PC-3 (cell line): ENCODE data around the gene SRRT. TPM values are rescaled to one million over a fixed set of nuclear protein-coding genes. Genes with fewer than 3 reads are reported as not detected.

ENCODE experiments used
- ATAC-seq: fragments of 200-7000 bp; cut with Tn5 transposase; 2 replicates; pipeline ENCODE4 v1.9.1; 2020; ENCODE audit warnings: mild to moderate bottlenecking, moderate library complexity
- BruUV-seq: library from RNA; stranded (reverse); fragments of 400-500 nt; replicated peaks from 2 replicates; lab custom pipeline; 2021; lab: Mats Ljungman, UMichigan
- CTCF ChIA-PET: fragments of 300-600 bp; sonication (Branson Sonifier 250); formaldehyde crosslinking; loops from one replicate; lab custom pipeline; 2022; ENCODE audit warnings: antibody characterized with exemption; lab: Charles Lee
- POLR2A ChIA-PET: fragments of 300-600 bp; sonication (Branson Sonifier 250); formaldehyde crosslinking; loops from one replicate; lab custom pipeline; 2022; ENCODE audit warnings: antibody characterized with exemption; ENCODE audit not compliant: unreplicated experiment; lab: Charles Lee
- DNase-seq: peaks from one replicate; pipeline ENCODE4 v3.0.0-alpha.2; 2015
- H2AFZ ChIP-seq: fragments of 300-600 bp; sonication (generic); 2 replicates; pipeline ENCODE4 v1.6.0; 2016; ENCODE audit warnings: antibody characterized with exemption, low read length
- H3F3A ChIP-seq: fragments of 300-600 bp; sonication (generic); one replicate; pipeline ENCODE4 v1.6.0; 2017; ENCODE audit warnings: antibody characterized with exemption, low read length, control low read depth, mild to moderate bottlenecking; ENCODE audit not compliant: unreplicated experiment
- H3K27ac ChIP-seq: fragments of 300-600 bp; sonication (generic); 2 replicates; pipeline ENCODE4 v1.5.1; 2016; ENCODE audit warnings: mild to moderate bottlenecking, low read length
- H3K27me3 ChIP-seq: fragments of 300-600 bp; sonication (generic); 2 replicates; pipeline ENCODE4 v1.6.1; 2016; ENCODE audit warnings: low read length, mixed read lengths
- H3K36me3 ChIP-seq: fragments of 300-600 bp; sonication (generic); 2 replicates; pipeline ENCODE4 v1.6.1; 2016; ENCODE audit warnings: low read depth, mixed run types, low read length, mixed read lengths
- H3K4me1 ChIP-seq: fragments of 300-600 bp; sonication (generic); 2 replicates; pipeline ENCODE4 v1.5.1; 2016; ENCODE audit warnings: low read length; ENCODE audit not compliant: insufficient read depth
- H3K4me2 ChIP-seq: fragments of 300-600 bp; sonication (generic); 2 replicates; pipeline ENCODE4 v1.6.0; 2016; ENCODE audit warnings: low read length
- H3K4me3 ChIP-seq: fragments of 300-600 bp; sonication (generic); 2 replicates; pipeline ENCODE4 v1.5.1; 2016; ENCODE audit warnings: mild to moderate bottlenecking, low read length, mixed read lengths
- H3K79me2 ChIP-seq: fragments of 300-600 bp; sonication (generic); 2 replicates; pipeline ENCODE4 v1.6.1; 2017; ENCODE audit warnings: low read length, mixed read lengths
- H3K9ac ChIP-seq: fragments of 300-600 bp; sonication (generic); 2 replicates; pipeline ENCODE4 v1.6.0; 2016; ENCODE audit warnings: mild to moderate bottlenecking, low read length
- H3K9me2 ChIP-seq: fragments of 300-600 bp; sonication (generic); replicated peaks from 2 replicates; pipeline ENCODE4 v1.6.1; 2016; ENCODE audit warnings: mixed run types, low read length, mixed read lengths
- H3K9me3 ChIP-seq: fragments of 300-600 bp; sonication (generic); 2 replicates; pipeline ENCODE4 v1.6.1; 2016; ENCODE audit warnings: low read length, mixed read lengths
- H4K20me1 ChIP-seq: fragments of 300-600 bp; sonication (generic); 2 replicates; pipeline ENCODE4 v1.6.1; 2016; ENCODE audit warnings: low read length, mixed read lengths
- EZH2 ChIP-seq: fragments of 300-600 bp; sonication (generic); IDR thresholded peaks from one replicate; pipeline ENCODE4 v1.6.1; 2017; ENCODE audit warnings: antibody characterized with exemption, mild to moderate bottlenecking, low read length; ENCODE audit not compliant: unreplicated experiment
- EZH2phosphoT487 ChIP-seq: fragments of 300-600 bp; sonication (generic); IDR thresholded peaks from 2 replicates; pipeline ENCODE4 v1.6.1; 2018; ENCODE audit warnings: mild to moderate bottlenecking, antibody characterized with exemption, low read length, borderline replicate concordance
- intact Hi-C: fragments of 100-400 bp; cut with micrococcal nuclease; formaldehyde crosslinking; loops from 2 replicates; pipeline ENCODE4 v1.9.0; 2023
- total RNA-seq: library from RNA; depleted of rRNA; stranded (reverse); fragments of >200 nt; gene quantifications from 2 replicates; pipeline ENCODE4 v1.2.3, GENCODE V29; 2014
- TF ChIP-seq, protein P1 (sequence below): fragments of 300-600 bp; sonication (generic); conservative IDR thresholded peaks from 2 replicates; pipeline ENCODE4 v1.5.1; 2017; ENCODE audit warnings: antibody characterized with exemption, low read depth, mild to moderate bottlenecking, low read length

SRRT gene
- total RNA-seq, 1 experiment from 2014 or later, result 177 TPM

DNA sequence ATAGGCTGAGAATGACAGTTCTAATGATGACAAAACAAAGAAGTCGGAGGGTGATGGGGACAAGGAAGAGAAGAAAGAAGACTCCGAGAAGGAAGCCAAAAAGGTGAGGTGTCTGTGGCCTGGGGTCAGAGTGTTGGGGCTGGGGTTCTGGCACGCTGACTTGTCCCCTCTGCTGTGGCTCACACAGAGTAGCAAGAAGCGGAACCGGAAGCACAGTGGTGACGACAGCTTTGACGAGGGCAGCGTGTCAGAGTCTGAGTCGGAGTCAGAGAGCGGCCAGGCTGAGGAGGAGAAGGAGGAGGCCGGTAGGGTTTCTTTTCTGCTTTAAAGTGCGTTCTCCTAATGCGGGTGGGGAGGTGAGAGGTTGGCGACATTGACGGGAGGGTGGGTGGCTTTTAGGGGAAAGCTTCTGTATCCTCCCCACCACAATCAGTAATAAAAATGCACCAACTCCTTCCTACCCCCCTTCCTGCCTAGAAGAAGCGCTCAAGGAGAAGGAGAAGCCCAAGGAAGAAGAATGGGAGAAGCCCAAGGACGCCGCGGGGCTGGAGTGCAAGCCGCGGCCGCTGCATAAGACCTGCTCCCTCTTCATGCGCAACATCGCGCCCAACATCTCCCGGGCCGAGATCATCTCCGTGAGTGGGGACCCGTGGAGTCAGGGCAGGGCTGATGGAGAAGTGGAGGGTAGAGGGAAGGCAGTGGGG, 10.0 kb downstream of the SRRT start:
- no peak for DNase-seq
- no peak overlapping the region for H3K9ac ChIP-seq
- H3K9me2 ChIP-seq, result no peaks in the 10 kb centered on the region
- H3K79me2 ChIP-seq, result peaks cover 54% of the 10 kb centered on the region
- H4K20me1 ChIP-seq, result peaks cover 5% of the 10 kb centered on the region; the same call in 1 of the 2 replicates
- intact Hi-C loops, result no loop called here
- H3K4me1 ChIP-seq, result peaks cover 17% of the 10 kb centered on the region
- H3K4me2 ChIP-seq, result no peak overlapping the region
- no peaks in the 10 kb centered on the region for H3F3A ChIP-seq
- no peaks in the 10 kb centered on the region for H3K9me3 ChIP-seq
- H3K4me3 ChIP-seq, result no peak overlapping the region
- no peak overlapping the region for H3K27ac ChIP-seq
- BruUV-seq, result TSS peak; percentile 25
- H3K36me3 ChIP-seq, result peaks cover 72% of the 10 kb centered on the region
- H3K27me3 ChIP-seq, result no peaks in the 10 kb centered on the region
- no peak overlapping the region for H2AFZ ChIP-seq
- POLR2A ChIA-PET, result no interaction called here
- ATAC-seq, result no peak
- no peak for TF ChIP-seq EZH2
- TF ChIP-seq, protein P1, sequence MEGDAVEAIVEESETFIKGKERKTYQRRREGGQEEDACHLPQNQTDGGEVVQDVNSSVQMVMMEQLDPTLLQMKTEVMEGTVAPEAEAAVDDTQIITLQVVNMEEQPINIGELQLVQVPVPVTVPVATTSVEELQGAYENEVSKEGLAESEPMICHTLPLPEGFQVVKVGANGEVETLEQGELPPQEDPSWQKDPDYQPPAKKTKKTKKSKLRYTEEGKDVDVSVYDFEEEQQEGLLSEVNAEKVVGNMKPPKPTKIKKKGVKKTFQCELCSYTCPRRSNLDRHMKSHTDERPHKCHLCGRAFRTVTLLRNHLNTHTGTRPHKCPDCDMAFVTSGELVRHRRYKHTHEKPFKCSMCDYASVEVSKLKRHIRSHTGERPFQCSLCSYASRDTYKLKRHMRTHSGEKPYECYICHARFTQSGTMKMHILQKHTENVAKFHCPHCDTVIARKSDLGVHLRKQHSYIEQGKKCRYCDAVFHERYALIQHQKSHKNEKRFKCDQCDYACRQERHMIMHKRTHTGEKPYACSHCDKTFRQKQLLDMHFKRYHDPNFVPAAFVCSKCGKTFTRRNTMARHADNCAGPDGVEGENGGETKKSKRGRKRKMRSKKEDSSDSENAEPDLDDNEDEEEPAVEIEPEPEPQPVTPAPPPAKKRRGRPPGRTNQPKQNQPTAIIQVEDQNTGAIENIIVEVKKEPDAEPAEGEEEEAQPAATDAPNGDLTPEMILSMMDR, result no peak
- no peak for TF ChIP-seq EZH2phosphoT487
- CTCF ChIA-PET, result no interaction called here

DNA sequence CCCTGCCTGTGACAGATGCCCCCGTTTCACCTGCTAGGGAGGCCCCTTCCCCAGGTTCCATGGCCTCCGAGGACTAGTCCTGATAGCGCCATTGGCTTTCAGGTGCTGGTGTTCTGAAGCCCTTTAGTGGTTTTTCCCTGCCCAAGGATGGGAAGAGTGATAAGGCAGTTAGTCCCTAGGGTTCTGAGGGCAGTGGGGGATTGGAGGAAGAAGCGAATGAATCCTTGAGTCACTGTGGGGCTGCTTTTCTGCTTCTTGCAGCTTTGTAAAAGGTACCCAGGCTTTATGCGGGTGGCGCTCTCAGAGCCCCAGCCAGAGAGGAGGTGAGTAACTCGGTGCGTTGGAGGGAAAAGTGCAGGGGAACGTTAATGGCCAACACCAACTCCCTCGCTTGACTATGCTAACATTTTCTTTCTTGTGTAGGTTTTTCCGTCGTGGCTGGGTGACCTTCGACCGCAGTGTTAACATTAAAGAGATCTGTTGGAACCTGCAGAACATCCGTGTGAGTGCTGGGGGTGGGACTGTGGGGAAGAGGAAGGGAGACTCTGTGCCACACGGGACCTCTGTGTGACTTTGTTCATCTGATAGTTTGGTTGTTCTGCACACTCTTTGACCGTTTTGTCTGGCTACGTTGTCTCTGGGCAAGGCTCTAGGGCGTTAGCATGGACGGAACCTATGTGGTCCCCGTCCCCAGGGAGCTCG, 10.7 kb downstream of the SRRT start:
- ATAC-seq (no peak), DNase-seq (no peak)
- intact Hi-C loops, result no loop called here
- TF ChIP-seq EZH2phosphoT487, result no peak
- no peak for TF ChIP-seq EZH2
- TF ChIP-seq, protein P1, result no peak
- Histone ChIP-seq H3K9me2 (no peaks in the 10 kb centered on the region), H3K4me1 (peaks cover 24% of the 10 kb centered on the region), H3K27me3 (no peaks in the 10 kb centered on the region), H3K9me3 (no peaks in the 10 kb centered on the region), H2AFZ (no peak overlapping the region), H3K9ac (no peak overlapping the region), H3F3A (no peaks in the 10 kb centered on the region), H3K79me2 (peaks cover 47% of the 10 kb centered on the region), H3K4me3 (no peak overlapping the region), H3K4me2 (no peak overlapping the region), H3K36me3 (peaks cover 68% of the 10 kb centered on the region), H4K20me1 (peaks cover 2% of the 10 kb centered on the region; the same call in 1 of the 2 replicates), H3K27ac (no peak overlapping the region)
- no TSS peak for BruUV-seq
- POLR2A ChIA-PET, result no interaction called here
- CTCF ChIA-PET, result no interaction called here
